Activated T-cell treated with anti-CD3 and anti-CD28 coated beads, Interleukin-2, amount 50 U/mL, for 72 hours (primary cell): ENCODE measurements around the gene DMD. TPM values are rescaled to one million over a fixed set of nuclear protein-coding genes. Genes with fewer than 3 reads are reported as not detected.

ENCODE experiments used
- ATAC-seq, 2 donors: fragments of 150-1000 bp; cut with Tn5 transposase; replicated peaks in 1 of 2; 2 replicates each; pipeline ENCODE4 v1.10.0; 2021; ENCODE audit warnings: moderate library complexity in 2 of 2, mild to moderate bottlenecking in 1 of 2
- DNase-seq, 2 donors: peaks; one replicate each; pipeline ENCODE4 v3.0.0; 2021 to 2022; ENCODE audit warnings: mixed read lengths in 1 of 2
- H3K27ac Mint-ChIP-seq: one replicate; pipeline ENCODE4 v1.8.0; 2022; ENCODE audit warnings: mild to moderate bottlenecking, moderate library complexity, mixed read lengths
- H3K27me3 Mint-ChIP-seq: one replicate; pipeline ENCODE4 v1.8.0; 2022; ENCODE audit warnings: low read depth, mixed read lengths
- H3K36me3 Mint-ChIP-seq, 2 donors: one replicate each; pipeline ENCODE4 v1.8.0; 2022; ENCODE audit warnings: mixed read lengths in 2 of 2, mild to moderate bottlenecking in 1 of 2; ENCODE audit not compliant: insufficient read depth in 2 of 2
- H3K4me1 Mint-ChIP-seq: one replicate; pipeline ENCODE4 v1.8.0; 2022; ENCODE audit warnings: low read depth, mixed read lengths
- H3K4me3 Mint-ChIP-seq, 2 donors: one replicate each; pipeline ENCODE4 v1.8.0; 2022; ENCODE audit warnings: mild to moderate bottlenecking in 2 of 2, mixed read lengths in 2 of 2, moderate library complexity in 2 of 2
- H3K9me3 Mint-ChIP-seq, 2 donors: one replicate each; pipeline ENCODE4 v1.8.0; 2022; ENCODE audit warnings: mixed read lengths in 2 of 2
- total RNA-seq, 2 donors: library from RNA; stranded (reverse); gene quantifications; one replicate each; pipeline ENCODE4 v1.2.3, GENCODE V29; 2022

The DMD gene
- total RNA-seq, 2 donors from 2014 or later, result 2.9 to 4.6 TPM

DNA sequence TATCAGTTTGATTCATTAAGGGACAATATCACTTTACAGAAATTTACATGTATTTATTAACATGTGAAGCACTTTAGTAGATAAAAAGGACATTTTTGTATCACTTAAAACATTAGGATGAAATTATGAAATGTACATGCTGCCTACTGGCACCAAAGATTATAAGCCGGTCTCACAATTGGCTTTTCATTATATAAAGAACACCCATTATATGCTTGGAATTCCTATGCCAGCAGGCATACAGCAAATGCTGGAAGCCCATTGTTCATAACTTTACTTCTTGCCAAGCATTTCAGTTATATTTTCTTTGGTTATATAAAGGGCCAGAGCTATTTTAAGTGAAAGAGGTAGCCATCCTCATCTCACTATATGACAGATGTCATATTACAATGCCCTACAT lies 145.9 kb downstream of the DMD start:
- DNase-seq, result no peak
- Mint-ChIP-seq H3K4me1 (no peaks in the 10 kb centered on the region), H3K36me3 (no peaks in the 10 kb centered on the region), H3K27ac (no peak overlapping the region), H3K27me3 (no peaks in the 10 kb centered on the region), H3K9me3 (peaks cover 0 to 3% of the 10 kb centered on the region in 2 donors), H3K4me3 (no peak overlapping the region)
- no peak for ATAC-seq

DNA sequence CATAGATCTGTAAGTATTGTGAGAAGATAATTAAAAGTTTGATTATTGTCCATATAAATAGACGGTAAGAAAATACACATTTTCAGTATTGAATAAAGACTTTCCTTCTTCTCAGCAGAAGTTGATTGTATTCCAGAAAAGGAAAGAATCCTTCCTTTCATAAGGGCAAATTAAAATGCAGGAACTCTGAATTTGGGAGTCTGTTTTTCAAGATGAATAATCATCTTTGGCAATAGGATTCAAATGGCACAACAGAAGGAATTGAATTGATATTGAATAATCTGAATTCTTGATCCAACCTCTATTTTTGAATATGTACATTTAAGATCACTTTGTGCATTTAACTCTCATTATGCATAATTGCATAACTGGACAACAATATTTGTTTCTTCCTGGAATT lies 149.3 kb downstream of the DMD start:
- no peak overlapping the region for H3K27ac Mint-ChIP-seq
- no peak for DNase-seq
- H3K4me1 Mint-ChIP-seq, result no peaks in the 10 kb centered on the region
- H3K36me3 Mint-ChIP-seq, result peaks cover 0 to 2% of the 10 kb centered on the region in 2 donors
- ATAC-seq, result no peak
- H3K4me3 Mint-ChIP-seq, result no peak overlapping the region
- H3K27me3 Mint-ChIP-seq, result no peaks in the 10 kb centered on the region
- peaks cover 0 to 3% of the 10 kb centered on the region in 2 donors for H3K9me3 Mint-ChIP-seq

DNA sequence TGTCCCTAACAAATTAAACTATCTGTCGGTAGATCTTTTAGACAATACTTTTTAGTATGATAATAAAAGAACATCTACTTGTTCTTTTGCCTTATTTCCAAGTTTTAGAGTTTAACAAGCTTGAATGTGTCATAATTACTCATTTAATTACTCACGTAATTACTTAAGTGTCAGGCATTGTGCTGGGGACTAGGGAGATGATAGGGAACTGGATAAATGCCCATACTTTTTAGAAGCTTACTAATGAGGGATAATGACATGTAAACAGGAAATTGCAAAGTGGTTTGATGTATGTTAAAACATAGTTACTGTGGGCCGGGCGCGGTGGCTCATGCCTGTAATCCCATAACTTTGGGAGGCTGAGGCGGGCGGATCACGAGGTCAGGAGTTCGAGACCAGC lies 158.3 kb downstream of the DMD start:
- Mint-ChIP-seq H3K27ac (no peak overlapping the region), H3K4me1 (no peaks in the 10 kb centered on the region), H3K27me3 (no peaks in the 10 kb centered on the region), H3K4me3 (no peak overlapping the region), H3K9me3 (peaks cover 0 to 2% of the 10 kb centered on the region in 2 donors), H3K36me3 (no peaks in the 10 kb centered on the region)
- DNase-seq, result no peak
- no peak for ATAC-seq

DNA sequence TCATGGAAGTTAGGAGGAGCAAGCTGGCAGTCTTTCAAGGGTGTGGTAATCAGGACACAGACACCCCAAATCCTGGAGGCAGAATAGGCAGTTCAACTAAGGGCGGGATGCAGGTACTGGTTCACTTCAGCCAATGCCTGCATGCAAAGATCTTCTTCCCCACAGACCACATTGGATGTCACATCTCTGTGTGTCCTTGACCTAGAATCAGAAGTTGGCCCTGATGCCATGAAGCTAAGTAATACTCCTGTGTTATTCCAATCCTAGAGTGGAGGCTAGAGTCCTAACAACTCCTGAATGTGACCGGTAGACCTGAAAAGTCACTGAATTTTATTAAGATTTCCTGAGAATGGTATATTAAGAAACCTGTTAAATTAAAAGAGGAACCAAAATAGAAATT lies 165.5 kb downstream of the DMD start:
- no peaks in the 10 kb centered on the region for H3K4me1 Mint-ChIP-seq
- no peak overlapping the region for H3K4me3 Mint-ChIP-seq
- H3K9me3 Mint-ChIP-seq, result no peaks in the 10 kb centered on the region
- DNase-seq (no peak), ATAC-seq (no peak)
- H3K36me3 Mint-ChIP-seq, result no peaks in the 10 kb centered on the region
- H3K27me3 Mint-ChIP-seq, result no peaks in the 10 kb centered on the region
- no peak overlapping the region for H3K27ac Mint-ChIP-seq

DNA sequence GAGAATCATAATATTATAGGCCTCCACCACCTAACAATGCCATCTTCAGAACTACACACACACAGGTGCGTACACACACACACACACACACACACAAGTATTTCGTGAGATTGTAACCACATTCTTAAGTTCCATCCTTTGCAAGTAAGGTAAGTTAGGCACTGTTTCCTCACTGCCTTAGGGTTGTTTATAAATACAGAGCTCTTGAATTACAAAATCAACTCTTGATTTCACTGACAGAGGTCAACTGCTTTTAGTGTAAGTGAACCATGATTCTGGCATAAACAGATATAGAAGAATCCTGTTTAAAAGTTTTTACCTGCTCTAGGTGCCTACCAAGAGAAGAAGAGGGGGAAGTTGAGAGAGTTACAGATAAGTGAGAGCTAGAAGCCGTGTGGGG lies 166.1 kb downstream of the DMD start:
- Mint-ChIP-seq H3K27me3 (no peaks in the 10 kb centered on the region), H3K4me3 (no peak overlapping the region), H3K4me1 (no peaks in the 10 kb centered on the region), H3K27ac (no peak overlapping the region), H3K9me3 (no peaks in the 10 kb centered on the region), H3K36me3 (no peaks in the 10 kb centered on the region)
- ATAC-seq, result no peak
- no peak for DNase-seq

DNA sequence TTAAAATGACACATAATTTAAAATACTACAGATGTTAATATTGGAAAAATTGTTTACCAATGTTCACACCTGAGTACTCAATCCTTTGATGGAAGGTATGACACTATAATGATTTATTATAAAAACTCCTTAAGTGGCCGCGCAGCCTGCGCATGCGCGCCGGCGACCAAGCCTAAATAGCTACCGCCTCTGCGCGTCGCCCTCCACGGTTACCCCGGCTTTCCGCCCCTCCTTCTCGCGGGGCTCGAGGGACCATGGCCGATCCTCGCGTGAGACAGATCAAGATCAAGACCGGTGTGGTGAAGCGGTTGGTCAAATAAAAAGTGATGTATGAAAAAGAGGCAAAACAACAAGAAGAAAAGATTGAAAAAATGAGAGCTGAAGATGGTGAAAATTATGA lies 170.2 kb downstream of the DMD start:
- Mint-ChIP-seq H3K27me3 (no peaks in the 10 kb centered on the region), H3K27ac (no peak overlapping the region), H3K4me1 (no peaks in the 10 kb centered on the region), H3K4me3 (no peak overlapping the region), H3K36me3 (no peaks in the 10 kb centered on the region), H3K9me3 (no peaks in the 10 kb centered on the region)
- ATAC-seq (no peak), DNase-seq (no peak)

DNA sequence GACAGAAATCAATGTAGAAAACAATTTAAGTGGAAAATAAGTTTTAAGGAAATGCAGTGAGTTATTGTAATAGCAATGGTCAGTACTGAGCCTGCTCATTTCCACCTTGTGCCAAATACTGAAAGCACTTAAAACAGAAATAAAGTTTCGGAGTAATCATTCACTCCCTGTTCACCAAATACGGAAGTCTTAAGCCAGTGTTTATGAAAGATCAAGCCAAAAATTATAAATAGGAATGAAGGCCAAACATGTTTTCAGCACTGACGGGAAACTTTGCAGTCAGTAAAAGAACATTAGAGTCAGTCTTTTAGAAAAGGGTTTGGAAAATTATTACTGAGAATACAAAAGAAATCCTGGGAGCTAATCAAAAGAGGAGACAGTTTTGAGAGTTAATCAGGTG lies 178.6 kb downstream of the DMD start:
- no peak overlapping the region for H3K4me3 Mint-ChIP-seq
- DNase-seq (no peak), ATAC-seq (no peak)
- no peaks in the 10 kb centered on the region for H3K4me1 Mint-ChIP-seq
- peaks cover 0 to 2% of the 10 kb centered on the region in 2 donors for H3K9me3 Mint-ChIP-seq
- H3K27me3 Mint-ChIP-seq, result no peaks in the 10 kb centered on the region
- no peak overlapping the region for H3K27ac Mint-ChIP-seq
- H3K36me3 Mint-ChIP-seq, result no peaks in the 10 kb centered on the region

DNA sequence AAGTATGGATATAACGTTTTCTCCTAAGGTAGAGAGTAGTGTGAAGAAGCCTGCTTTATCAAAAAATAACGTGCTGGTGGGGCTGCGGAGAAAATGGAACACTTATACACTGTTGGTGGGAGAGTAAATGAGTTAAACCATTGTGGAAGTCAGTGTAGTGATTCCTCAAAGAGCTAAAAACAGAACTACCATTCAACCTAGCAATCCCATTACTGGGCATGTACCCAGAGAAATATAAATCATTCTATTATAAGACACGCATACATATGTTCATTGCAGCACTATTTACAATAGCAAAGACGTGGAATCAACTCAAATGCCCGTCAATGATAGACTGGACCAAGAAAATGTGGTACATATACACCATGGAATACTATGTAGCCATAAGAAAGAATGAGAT lies 196.4 kb downstream of the DMD start:
- H3K36me3 Mint-ChIP-seq, result no peaks in the 10 kb centered on the region
- H3K9me3 Mint-ChIP-seq, result peaks cover 0 to 3% of the 10 kb centered on the region in 2 donors
- ATAC-seq (no peak), DNase-seq (no peak)
- no peaks in the 10 kb centered on the region for H3K4me1 Mint-ChIP-seq
- H3K27ac Mint-ChIP-seq, result no peak overlapping the region
- H3K27me3 Mint-ChIP-seq, result no peaks in the 10 kb centered on the region
- no peak overlapping the region for H3K4me3 Mint-ChIP-seq

DNA sequence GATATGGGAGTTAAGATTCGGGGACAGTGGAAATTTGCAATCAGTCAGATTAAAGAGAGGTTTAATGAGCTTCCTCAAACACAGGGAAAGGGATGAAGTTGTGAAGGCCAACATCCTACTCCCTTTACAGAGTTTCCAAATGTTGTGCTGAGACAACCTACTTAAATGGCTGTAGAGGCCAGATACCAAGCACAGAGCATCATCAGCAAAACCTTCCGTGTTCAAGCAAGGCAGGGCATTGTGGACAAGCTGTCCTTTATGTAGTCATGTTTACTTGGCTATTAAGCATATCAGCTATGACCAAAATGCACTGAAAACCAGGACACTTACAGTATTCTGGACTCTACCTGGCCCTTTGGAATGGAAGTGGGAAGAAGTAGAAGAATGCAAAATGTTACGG lies 197.3 kb downstream of the DMD start:
- H3K9me3 Mint-ChIP-seq, result peaks cover 0 to 3% of the 10 kb centered on the region in 2 donors
- H3K27ac Mint-ChIP-seq, result no peak overlapping the region
- ATAC-seq (no peak), DNase-seq (no peak)
- H3K27me3 Mint-ChIP-seq, result no peaks in the 10 kb centered on the region
- H3K36me3 Mint-ChIP-seq, result no peaks in the 10 kb centered on the region
- no peaks in the 10 kb centered on the region for H3K4me1 Mint-ChIP-seq
- H3K4me3 Mint-ChIP-seq, result no peak overlapping the region

DNA sequence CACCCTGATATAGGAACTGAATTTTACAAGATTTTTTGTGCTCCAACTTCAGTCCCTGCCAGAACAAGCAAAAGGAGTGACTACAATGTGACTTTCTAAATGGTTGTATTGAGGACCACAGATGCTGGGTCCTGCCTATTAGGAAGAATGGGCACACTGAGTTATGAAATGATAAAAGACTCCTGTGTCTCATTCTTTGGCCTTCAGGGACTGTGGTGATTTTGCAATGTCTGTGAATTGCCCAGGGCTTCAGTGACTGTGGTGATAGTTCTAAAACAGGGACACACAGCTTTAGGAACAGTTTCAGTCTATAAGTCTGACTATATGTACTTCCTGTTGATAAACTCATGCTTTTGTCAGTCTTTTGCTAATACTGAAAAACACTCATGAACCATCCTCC lies 210.2 kb downstream of the DMD start:
- ATAC-seq (no peak), DNase-seq (no peak)
- H3K27ac Mint-ChIP-seq, result no peak overlapping the region
- H3K4me1 Mint-ChIP-seq, result no peaks in the 10 kb centered on the region
- H3K9me3 Mint-ChIP-seq, result peaks cover 1 to 3% of the 10 kb centered on the region in 2 donors
- no peaks in the 10 kb centered on the region for H3K27me3 Mint-ChIP-seq
- H3K36me3 Mint-ChIP-seq, result no peaks in the 10 kb centered on the region
- no peak overlapping the region for H3K4me3 Mint-ChIP-seq

DNA sequence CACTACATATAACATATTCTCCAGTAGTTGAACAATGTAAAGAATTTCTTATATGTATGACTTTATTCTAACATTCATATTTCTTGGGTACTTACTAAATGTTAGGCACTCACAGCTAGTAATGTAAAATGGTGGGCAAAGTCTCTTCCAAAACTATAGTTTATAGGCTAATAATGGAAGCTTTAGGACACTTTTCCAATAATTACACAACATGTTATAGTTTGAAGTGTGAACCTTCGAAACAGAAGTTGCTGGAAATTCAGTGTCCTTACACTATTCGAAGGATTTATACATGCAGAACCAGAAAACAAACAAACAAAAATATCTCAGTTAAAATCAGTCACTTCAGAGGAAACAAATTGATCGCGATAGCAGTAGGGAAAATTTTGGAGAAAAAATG lies 212.6 kb downstream of the DMD start:
- DNase-seq (no peak), ATAC-seq (no peak)
- Mint-ChIP-seq H3K4me1 (no peaks in the 10 kb centered on the region), H3K27me3 (no peaks in the 10 kb centered on the region), H3K36me3 (no peaks in the 10 kb centered on the region), H3K27ac (no peak overlapping the region), H3K9me3 (peaks cover 1 to 2% of the 10 kb centered on the region in 2 donors), H3K4me3 (no peak overlapping the region)

DNA sequence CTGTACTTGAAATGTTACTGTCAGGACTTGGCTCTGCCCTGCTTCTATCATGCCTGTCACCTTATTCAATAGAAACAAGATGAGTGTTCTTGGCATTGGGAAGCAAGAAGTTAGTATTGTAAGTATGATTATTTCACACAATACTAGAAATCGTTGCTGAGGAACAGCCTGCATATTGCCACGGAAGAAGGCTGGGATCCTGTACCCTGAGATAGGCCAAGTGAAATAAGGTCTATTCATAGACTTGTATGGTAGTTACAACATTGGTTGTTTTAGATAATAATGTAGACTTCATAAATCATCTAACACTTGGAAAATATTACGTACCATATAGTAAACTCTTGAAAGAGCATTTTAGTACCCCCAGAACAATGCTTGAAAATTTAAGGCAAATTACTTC lies 215.9 kb downstream of the DMD start:
- DNase-seq (no peak), ATAC-seq (no peak)
- Mint-ChIP-seq H3K9me3 (no peaks in the 10 kb centered on the region), H3K4me1 (no peaks in the 10 kb centered on the region), H3K36me3 (no peaks in the 10 kb centered on the region), H3K27me3 (no peaks in the 10 kb centered on the region), H3K4me3 (no peak overlapping the region), H3K27ac (no peak overlapping the region)

DNA sequence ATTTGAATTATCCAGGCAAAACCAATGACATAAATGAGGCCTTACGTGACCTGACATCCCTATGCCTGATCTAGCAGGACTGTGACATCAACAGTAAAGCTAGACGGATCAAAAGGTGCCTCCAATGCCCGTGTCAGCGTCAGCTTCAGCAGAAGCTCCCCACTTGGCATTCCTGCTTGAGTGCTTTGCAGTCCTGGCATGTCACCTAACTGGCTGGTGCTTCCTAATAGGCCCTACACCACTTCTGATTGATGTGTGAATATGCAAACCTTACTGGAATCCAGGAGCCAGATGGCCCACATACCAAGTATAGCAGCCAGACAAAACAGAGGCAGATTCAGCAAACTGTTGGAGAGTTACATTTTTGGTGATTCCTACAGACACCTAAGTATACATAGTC lies 224.2 kb downstream of the DMD start:
- Mint-ChIP-seq H3K4me3 (no peak overlapping the region), H3K9me3 (no peaks in the 10 kb centered on the region), H3K4me1 (no peaks in the 10 kb centered on the region), H3K36me3 (no peaks in the 10 kb centered on the region), H3K27me3 (no peaks in the 10 kb centered on the region), H3K27ac (no peak overlapping the region)
- DNase-seq, result no peak
- no peak for ATAC-seq

DNA sequence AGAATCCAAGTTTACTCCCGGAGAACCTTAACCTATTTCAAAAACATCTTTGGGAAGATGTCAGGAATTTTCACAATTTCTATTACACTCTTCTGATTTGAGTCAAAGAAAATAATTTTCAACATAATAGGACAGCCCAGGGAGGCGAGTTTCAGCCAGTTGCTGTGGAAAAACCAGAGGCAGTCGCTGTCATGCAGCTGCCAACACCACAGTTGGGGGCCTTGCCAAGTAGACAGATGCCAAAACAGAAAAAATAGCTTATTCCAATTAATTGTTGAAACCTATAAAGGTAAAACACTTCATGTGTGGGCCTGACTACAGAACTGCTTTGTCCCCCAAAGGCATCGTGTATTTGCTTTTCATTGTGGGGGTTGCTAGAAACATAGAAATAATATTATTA lies 225.8 kb downstream of the DMD start:
- DNase-seq, result no peak
- Mint-ChIP-seq H3K27me3 (no peaks in the 10 kb centered on the region), H3K36me3 (no peaks in the 10 kb centered on the region), H3K4me1 (no peaks in the 10 kb centered on the region), H3K4me3 (no peak overlapping the region), H3K27ac (no peak overlapping the region), H3K9me3 (no peaks in the 10 kb centered on the region)
- ATAC-seq, result no peak
